22Rv1 (cell line): ENCODE measurements around the gene ZNF836.

ENCODE experiments used
- ZFX ChIP-seq: fragments of 450-650 bp; IDR thresholded peaks from 2 replicates; pipeline ENCODE4 v1.6.1; 2017; ENCODE audit warnings: antibody characterized with exemption, borderline replicate concordance
- TF ChIP-seq, protein P1 (sequence below): fragments of 450-650 bp; IDR thresholded peaks from 2 replicates; pipeline ENCODE4 v1.5.1; 2017; ENCODE audit warnings: mild to moderate bottlenecking

DNA sequence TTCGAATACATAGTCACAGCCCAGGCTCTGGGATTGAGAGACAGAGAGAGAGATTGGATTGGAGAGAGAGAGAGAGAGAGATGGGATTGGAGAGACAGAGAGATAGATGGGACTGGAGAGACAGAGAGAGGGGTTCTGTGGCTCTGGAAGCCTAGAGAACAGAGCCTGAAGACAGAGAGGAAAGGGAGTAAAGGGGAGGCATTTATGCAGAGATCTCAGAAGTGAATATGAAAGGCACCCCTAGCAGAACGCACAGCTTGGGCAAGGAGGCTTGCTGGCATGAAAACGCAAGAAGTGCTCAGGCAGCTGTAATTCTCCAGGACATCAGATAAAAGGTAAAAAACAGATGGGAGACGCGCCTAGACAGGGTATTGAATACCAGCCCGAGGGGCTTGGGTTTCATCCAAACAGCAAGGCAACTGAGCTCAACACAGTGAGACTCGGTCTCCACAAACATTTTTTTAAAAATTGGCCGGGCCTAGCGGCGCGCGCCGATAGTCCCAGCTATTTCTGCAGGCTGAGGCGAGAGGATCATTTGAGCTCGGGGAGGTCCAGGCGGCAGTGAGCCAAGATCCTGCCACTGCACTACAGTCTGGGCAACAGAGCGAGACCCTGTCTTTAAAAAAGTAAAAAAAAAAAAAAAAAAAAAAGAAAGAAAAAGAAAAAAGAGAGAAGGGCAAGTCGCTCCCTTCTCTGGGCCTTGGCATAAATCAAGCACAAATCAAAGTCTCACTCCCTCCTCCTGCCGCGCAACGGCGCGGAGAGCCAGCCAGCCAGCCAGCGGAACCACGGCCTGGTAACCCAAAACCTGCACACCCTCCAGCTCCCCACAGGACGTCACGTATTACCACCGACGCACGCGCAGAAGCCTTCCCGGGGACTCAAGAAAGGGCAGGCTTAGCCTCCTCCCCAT lies 17.7 kb upstream of the ZNF836 start:
- TF ChIP-seq, protein P1, sequence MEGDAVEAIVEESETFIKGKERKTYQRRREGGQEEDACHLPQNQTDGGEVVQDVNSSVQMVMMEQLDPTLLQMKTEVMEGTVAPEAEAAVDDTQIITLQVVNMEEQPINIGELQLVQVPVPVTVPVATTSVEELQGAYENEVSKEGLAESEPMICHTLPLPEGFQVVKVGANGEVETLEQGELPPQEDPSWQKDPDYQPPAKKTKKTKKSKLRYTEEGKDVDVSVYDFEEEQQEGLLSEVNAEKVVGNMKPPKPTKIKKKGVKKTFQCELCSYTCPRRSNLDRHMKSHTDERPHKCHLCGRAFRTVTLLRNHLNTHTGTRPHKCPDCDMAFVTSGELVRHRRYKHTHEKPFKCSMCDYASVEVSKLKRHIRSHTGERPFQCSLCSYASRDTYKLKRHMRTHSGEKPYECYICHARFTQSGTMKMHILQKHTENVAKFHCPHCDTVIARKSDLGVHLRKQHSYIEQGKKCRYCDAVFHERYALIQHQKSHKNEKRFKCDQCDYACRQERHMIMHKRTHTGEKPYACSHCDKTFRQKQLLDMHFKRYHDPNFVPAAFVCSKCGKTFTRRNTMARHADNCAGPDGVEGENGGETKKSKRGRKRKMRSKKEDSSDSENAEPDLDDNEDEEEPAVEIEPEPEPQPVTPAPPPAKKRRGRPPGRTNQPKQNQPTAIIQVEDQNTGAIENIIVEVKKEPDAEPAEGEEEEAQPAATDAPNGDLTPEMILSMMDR = no peak; the same call in 1 of the 2 replicates
- no peak for TF ChIP-seq ZFX
